Superior temporal gyrus (tissue), 1 donor: ENCODE data around the gene LRRC49.
"Not testable (repeated sequence)": the region's sequence is repeated elsewhere in the genome, so short reads cannot be mapped to it uniquely, and the experiment has no call there.

Experiments
- DNase-seq: peaks from one replicate; pipeline ENCODE4 v3.0.0-alpha.2; 2016; ENCODE audit errors: extremely low spot score

LRRC49 gene

DNA sequence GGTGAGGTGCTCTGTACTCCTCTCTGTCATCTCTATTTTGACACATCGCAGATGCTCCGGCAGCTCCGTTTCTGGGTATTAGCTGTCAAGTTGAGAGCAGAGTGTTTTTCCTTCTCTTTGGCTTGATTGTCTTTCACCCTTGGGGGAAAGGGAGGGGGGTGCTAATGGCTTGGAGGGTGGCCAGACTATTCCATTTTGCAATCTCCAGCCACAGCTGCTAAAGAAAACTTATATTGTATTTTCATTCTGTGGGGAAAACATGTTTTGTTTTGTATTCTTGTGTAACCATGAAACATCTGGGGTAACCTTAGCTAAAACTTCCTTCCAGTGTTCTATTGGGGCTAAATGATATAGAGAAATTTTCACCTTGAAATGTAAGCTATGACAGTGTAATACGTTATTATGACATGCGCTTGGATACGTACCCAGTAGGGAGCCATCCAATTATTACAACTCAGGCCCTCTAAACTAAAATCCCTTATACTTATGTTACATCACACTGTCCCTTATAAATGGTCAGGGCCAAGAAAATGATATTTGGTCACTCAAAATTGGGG, 24.6 kb upstream of the LRRC49 start:
- DNase-seq: peak; percentile 84

DNA sequence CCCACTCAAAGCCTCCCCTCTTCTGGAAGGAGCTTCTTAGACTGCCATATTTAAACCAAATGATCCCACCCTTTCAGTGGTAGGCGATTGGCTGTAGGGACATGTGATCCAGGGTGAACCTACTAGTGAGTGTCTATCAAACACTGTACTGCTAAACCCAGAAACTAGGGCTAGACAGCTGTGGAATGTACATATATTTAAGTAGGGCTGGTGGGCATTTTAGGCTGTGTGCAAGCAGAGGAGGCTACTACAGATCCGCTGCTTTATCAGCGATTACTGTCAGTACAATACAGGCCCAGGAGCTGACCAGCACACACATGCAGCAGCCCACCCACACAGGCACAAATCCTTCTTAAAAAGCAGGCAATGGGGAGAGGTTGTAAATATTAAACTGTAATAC, 23.3 kb upstream of the LRRC49 start:
- DNase-seq: peak; percentile 65

DNA sequence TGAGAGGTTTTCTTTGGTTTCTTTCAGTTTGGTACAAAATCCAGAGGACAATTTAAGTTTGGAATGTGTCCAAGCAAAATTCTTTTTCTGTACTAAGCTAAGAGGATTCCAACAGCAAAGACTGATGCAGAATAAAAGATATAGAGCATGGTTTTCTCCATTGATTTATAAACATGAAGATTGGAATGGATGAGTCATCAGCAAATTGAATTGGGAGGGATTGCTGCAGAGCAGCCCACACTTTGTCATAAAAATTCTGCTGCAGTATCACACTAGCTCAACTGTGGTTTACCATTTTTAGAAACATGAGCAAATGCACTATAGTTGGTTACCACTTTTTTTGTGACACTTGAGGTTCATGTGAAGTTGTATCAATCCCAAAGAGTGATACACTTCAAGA, 22.6 kb upstream of the LRRC49 start:
- DNase-seq: peak; percentile 83

DNA sequence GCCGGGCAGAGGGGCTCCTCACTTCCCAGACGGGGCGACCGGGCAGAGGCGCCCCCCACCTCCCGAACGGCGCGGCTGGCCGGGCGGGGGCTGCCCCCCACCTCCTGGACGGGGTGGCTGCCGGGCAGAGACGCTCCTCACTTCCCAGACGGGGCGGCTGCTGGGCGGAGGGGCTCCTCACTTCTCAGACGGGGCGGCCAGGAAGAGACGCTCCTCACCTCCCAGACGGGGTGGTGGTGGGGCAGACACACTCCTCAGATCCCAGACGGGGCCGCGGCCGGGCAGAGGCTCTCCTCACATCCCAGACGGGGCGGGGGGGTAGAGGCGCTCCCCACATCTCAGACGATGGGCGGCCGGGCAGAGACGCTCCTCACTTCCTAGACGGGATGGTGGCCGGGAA, 21.1 kb upstream of the LRRC49 start:
- DNase-seq: not testable (repeated sequence)

DNA sequence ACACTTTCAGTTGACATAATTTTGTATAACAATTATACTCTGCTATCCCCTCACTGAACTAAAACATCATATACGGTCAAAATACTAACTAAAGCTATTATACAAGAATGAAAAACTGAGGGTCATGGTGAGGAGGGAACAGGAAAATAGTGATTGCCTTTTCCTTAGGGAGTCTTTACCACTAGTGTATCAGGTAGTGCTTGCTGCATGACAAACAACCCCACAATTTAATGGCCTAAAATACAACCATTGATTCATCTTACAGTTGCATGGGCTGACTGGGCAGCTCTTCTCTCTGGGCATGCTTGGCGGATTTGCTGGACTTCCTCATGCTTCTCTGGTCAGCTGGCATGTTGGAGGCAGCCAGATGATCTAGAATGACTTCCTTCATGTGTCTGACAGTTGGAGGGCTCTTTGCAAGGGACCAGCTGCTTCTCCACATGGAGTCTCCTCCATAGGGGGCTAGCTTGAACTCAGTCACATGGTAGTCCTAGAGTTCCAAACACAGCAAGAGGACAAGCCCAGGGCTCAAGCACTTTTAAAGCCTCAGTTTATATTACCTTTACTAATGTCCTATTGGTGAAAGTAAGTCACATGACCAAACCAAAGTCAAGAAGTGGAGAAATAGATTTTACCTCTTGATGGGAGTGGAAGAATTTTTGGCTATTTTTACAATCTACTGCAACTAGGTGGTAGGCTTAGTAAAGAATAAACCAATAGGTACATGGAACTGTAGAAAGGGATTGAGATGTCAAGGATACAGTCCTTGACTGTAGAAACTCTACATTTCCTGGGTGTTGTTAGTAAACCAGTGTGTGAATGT, 19.2 kb upstream of the LRRC49 start:
- DNase-seq: peak; percentile 31

DNA sequence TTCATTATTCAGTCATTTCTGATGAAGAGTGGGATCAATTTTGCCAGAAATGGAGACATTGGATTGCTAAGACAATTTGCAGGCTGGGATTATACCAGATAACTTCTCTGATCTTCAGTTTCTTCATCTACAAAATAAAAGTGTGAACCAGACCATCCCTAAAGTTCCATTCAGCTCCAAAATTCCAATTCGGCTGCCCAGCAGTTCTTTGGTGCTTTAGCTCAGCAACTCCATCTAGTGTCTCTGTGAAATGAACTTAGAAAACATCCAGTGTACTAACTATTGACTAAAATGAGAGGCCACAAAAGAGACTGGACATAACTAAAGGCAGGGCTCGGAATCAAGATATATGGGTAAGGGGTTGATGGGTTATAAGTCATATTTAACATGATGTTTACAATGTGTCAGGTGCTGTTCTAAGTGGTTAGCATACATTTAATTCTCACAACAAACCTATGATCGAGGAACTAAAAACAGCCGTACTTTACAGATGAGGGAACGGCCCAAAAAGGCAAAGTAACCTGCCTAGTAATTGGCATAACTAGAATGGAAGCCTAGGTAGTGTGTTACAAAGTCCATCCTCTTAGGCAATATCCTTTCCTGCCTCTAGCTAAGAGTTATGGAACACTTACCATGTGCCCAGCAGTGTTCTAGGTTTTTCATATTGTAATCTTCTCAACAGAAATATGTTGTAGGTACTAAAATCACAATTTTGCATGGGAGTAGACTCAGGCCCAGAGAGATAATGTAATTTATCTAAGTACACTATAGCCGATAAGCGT, 17.4 kb upstream of the LRRC49 start:
- peak; percentile 93 for DNase-seq

DNA sequence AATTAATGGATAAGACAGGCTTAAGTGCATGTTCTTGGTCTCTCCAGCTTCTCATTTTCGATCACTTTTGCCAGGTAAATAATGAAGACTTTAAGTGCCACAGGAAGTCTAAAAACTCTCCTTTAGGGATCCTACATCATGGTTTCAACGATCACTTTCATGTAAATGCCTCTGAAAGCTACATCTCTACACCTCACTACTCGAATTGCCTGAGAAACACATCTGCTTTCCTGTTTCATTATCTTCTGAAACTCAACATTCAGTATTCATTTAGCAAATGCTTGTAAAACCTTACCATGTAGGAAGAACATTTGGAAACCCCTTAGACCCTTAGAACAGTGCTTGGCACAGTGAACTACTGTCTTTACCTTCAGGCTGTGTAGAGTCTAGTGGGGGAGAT, 16.6 kb upstream of the LRRC49 start:
- no peak for DNase-seq

DNA sequence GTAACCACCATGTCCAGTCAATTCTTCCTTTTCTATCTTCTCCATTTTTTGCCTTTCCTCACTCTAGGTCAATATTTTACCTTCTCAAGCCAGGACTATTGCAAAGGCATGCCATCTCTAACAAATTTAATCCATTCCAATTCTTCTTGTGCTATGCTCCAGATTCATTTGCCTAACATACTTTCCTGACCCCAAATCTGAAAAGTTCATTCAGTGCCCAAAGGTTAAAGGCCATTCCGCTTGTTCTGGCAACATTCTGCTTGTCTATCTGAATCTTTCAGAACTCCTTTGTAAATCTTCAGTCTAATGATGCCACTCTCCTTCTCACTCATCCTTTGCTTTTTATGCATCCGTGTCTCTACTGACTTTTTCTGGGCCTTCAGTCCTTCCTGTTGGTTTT, 15.9 kb upstream of the LRRC49 start:
- no peak for DNase-seq

DNA sequence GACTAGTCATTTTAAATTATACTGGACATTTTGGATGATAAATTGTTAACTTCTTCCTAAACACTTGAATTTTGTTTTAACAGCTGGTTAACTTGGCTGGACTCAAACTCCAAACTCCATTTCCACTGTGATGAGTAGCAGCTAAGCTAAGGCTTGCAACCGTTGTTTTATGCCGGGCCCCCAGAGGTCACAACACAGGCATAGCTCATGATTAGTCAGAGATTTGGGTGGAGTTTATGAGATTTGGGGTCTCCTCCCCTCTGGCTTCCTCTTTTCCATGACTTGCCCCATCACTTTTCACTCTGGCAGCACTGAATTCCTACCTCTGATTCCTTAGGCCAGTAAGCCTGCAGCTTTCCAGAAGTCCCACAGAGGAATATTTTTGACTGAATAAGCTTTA, 13.2 kb upstream of the LRRC49 start:
- DNase-seq: no peak

DNA sequence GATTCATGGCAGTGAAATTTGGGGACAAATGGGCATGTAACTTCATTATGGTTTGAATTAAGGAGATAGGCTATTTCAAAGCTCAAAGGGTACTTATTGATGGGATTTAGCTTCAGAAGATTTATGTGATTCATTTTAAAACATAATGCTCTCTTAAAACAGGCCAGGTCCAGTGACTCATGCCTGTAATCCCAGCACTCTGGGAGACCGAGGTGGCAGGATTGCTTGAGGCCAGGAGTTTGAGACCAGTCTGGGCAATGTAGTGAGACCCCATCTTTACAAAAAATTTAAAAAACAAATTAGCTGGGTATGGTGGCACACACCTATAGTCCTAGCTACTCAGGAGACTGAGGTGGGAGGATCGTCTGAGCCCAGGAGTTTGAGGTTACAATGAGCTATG, 11.8 kb upstream of the LRRC49 start:
- no peak for DNase-seq

DNA sequence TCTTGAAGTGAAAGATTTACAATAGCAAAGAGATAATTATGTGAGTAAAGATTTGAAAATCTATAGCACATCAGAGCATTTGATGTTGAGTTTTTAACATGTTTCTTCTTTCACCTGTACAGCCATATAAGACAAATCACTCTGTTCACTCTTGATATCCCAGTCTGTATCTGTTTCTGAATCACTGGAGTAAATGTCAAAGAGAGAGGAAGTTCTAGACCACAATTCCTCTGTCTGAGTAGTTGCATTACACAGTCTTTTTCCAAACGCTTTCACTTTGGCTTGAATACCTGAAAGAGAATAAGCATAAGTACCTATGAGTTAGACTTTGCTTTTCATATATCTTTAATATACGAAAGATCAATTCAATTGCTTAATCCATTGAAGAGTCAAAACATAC, 10.3 kb upstream of the LRRC49 start:
- no peak for DNase-seq

DNA sequence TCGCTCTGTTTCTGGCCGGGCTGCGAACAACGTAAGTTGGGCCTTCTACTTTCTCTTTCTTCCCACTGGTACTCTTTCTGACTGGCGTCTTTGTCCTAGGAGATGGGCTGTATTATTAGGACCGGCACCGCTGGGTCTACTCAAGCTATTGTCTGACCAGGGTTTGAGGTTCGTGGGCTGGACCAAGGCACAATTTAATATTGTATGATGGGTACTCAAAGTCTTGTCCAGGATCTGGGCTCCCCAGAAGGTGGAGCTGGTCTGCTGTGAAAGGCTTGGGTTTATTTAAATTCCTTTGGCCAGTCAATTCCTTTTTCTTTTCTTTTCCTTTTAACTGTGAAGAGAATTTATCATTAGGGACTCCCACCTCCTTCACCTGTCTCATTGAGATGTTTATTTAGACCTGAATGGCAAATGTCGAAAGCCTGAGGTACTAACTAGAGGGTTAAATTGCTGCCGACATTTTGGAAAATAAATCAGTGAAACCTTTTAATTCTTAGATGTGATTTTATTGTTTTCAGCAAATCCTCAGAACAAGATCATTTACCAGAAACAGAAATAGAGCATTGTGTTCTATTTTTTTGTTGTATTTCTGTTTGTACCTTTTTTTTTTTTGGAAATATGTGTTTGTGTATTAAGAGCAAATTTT, 410 bp downstream of the LRRC49 start:
- no peak for DNase-seq

DNA sequence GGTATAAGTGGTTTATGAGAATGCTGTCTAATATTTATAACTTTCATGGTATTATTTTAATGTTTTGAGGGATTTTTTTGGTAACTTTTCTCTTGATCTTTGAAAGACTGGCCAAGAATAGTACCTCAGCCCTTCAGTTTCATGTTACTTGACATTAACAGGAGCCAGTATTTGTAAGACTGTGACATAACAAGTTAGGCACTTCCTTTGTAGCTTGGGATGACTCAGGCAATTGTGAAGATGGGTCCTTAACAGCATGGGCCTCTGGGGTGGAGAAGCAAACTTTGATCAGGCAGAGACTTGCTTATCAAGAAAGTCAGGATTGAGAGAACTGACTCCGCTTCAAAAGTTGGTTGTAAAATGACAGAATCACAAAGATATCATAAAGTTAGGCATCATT, 9.5 kb downstream of the LRRC49 start:
- no peak for DNase-seq

DNA sequence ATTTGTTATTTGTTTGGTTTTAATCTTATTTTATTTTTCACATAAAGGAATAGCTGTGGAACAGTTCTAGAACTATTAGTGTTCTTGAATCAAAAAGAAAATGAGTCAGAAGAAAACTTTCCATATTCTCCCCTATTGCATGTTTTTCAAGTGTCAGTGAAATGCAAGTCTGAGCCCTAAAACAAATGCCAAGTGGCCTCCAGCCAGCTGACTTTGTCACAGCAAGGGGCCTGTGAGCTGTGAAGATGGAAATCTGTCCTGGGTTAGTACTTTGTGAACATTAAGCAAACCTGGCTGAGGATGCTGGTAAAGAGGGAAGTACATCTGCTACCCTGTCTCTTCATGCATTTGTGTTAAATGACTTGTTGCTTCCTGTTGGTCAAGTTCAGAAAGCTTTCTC, 14.2 kb downstream of the LRRC49 start:
- no peak for DNase-seq

DNA sequence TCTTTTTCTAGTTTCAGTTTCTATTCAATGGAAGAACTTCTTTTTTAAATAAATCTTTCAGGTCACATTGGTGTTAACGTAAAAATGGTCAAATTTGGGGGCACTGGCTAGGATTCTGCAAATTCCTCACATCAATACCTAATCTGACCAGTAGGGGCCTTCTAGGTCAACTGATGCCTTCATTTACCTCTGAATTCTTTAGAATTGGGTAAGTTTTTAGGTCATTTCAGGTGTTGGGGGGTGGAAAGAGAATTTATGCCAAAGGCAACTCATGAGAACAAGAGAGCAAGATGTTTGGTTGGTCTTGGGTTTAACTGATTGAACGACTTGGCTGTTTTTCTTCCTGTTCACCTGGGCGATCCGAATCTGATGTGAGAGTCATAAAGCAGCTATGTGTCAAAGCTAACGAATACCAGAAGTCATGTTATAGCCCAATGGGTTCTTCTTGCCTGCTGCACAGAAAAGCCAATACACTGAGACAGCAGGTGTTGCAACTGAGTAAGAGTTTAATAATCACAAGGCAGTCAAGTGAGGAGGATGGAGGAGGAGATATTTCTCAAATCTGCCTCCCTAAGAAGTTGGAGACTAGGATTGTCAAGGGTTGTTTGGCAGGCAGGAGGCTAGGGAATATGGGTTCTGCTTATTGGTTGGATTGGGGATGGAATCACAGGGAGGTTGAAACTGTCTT, 15.3 kb downstream of the LRRC49 start:
- no peak for DNase-seq

DNA sequence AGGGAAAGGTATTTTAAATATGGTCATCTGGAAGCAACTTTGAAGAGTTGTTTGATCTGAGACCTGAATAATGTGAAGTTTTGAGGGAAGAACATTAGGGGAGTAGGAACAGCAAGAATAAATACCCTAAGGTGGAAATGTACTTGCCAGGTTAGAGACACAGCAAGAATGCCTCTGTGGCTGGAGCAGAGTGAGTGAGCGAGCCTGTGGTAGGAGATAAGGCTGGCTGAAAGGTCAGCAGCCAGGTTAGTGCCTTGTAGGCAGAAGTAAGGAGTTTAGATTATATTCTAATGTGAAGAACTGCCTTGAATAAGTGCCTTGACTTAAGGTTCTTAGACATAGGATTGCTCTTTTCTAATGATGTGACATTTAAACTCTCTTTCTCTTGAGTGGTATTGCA, 18.3 kb downstream of the LRRC49 start:
- DNase-seq: no peak

DNA sequence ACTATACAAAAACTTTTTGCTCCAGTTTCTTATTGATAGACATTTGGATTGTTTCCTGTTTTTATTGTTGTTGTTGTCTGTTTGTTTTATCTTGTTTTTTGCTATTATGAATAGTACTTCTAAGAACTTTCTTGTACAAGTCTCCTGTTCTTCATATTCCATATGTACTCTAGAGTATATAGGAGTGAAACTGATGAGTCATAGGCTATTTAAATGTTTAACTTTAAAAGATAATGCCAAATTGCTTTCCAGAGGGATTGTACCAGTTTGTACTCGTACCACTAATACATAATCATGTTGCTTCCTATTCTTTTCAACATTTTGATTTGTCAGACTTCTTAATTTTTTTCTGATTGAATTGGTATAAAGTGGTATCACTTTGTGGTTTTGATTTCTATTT, 19.6 kb downstream of the LRRC49 start:
- no peak for DNase-seq

DNA sequence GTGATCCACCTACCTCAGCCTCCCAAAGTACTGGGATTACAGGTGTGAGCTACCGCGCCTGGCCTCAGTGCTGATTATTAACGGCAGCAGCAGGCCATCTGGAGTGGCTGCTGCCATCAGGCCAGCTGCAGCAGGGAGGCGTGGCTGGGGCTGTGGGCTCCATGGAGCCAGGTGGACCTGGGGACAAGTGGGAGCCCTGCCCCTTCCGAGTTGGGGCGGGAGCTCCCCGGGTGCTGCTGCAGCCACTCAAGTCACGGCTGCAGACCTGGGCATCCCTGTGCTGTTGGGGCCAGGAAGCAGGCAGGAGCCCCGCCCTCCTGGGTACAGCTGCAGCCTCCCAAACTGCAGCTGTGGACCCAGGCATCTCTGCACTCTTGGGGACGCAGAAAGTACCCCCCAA, 23.9 kb downstream of the LRRC49 start:
- no peak for DNase-seq

DNA sequence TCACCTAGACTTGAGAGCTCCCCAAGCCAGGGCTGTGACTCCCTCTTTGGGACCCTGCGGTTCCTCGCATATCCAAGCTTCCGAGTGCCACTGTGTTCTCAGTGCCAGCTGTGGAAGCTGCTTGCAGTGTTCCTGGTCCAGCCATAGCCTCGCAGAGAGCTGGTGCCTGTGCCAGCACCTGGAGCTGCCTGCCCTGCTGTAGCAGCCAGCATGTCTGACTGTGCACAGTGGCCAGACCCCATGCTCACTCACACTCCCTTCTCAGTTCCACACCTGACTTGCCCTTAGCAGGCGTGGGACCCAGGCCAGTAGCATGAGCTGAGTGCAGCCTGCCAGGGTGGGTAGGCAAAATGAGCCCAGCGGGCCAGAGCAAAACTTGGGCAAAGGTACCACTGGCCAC, 25.3 kb downstream of the LRRC49 start:
- no peak for DNase-seq

DNA sequence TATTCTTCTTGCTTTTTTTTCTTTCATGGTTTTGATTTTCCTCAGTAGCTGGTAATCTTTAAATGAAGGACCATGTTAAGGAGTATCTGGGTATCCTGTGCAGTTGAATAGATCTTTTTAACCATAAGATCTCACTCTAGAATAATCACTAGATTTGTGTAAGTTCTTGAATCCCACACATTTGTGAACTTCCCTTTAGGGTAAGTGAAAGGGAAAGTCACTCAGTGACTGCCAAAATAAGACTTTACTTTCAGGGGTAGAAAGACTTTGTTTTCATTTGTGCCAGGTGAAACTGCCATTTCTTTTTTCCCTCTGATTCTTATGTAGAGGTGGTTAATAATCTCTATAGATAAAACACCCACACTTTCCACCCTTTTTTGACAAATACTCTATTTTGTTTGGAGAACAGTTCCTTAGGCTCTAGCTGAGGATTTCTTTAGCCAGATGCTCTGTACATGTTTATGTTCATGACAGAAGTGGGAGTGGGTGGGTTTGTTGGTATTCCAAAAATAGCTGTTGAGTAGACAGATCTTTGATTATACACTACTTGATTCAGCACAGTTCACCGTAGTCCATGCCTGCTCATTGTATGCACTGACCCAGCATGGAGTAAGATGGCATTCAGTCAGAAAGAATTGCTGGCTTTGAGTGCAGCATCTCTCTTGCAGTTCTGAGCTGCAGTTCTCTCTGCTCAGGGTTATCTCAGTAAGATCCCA, 28.5 kb downstream of the LRRC49 start:
- no peak for DNase-seq

DNA sequence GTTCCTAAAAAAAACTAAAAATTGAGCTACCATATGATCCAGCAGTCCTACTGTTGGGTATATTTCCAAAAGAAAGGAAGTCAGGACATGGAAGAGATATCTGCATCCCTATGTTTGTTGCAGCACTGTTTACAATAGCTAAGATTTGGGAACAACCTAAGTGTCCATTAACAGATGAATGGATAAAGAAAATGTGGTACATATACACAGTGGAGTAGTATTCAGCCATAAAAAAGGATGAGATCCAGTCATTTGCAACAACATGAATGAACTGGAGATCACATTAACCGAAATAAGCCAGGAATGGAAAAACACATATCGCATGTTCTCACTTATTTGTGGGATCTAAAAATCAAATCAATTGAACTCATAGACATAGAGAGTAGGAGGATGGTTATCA, 29.5 kb downstream of the LRRC49 start:
- DNase-seq: no peak
